ENCODE data around the gene TANK. TPM values are rescaled to one million over a fixed set of nuclear protein-coding genes. Genes with fewer than 3 reads are reported as not detected.
"Not testable (repeated sequence)": the region's sequence is repeated elsewhere in the genome, so short reads cannot be mapped to it uniquely, and the experiment has no call there.

Gene TANK
- total and polyA plus RNA-seq, 2 donors = 50.4 to 57.7 TPM

GRCh38 chr2:161250864-161251436, 90.7 kb downstream of the TANK start:
- 39% methylated on average over 2 of the region's 2 CpGs for WGBS
- Histone ChIP-seq H3K9me3 (ENCODE audit: control insufficient read depth in 2 of 2, insufficient read depth in 1 of 2, low read length in 1 of 2) (no peaks in the 10 kb centered on the region), H3K4me3 (ENCODE audit: low read length in 2 of 2) (no peak overlapping the region), H3K27ac (ENCODE audit: low read depth in 1 of 2, low read length in 1 of 2) (no peak overlapping the region), H3K27me3 (ENCODE audit: control insufficient read depth in 2 of 2, insufficient read depth in 1 of 2, low read length in 1 of 2) (no peaks in the 10 kb centered on the region), H3K36me3 (ENCODE audit: control insufficient read depth in 2 of 2, insufficient read depth in 2 of 2, low read length in 1 of 2) (no peaks in the 10 kb centered on the region), H3K4me1 (ENCODE audit: control insufficient read depth in 2 of 2, insufficient read depth in 2 of 2, low read length in 2 of 2) (no peaks in the 10 kb centered on the region)
- DNase-seq (ENCODE audit: low read depth in 6 of 9, low spot score in 9 of 9) = peak in 4 of 9 donors; percentile 31 to 70 (median 46)

- no peaks in the 10 kb centered on the region for H3K27me3 ChIP-seq (ENCODE audit: control insufficient read depth in 2 of 2, insufficient read depth in 1 of 2, low read length in 1 of 2)
- H3K27ac ChIP-seq (ENCODE audit: low read depth in 1 of 2, low read length in 1 of 2) = no peak overlapping the region
- H3K9me3 ChIP-seq (ENCODE audit: control insufficient read depth in 2 of 2, insufficient read depth in 1 of 2, low read length in 1 of 2) = no peaks in the 10 kb centered on the region
- WGBS = 97% methylated on average over 8 of the region's 8 CpGs
- H3K36me3 ChIP-seq (ENCODE audit: control insufficient read depth in 2 of 2, insufficient read depth in 2 of 2, low read length in 1 of 2) = no peaks in the 10 kb centered on the region
- no peak for DNase-seq (ENCODE audit: low read depth in 6 of 9, low spot score in 9 of 9)
- no peaks in the 10 kb centered on the region for H3K4me1 ChIP-seq (ENCODE audit: control insufficient read depth in 2 of 2, insufficient read depth in 2 of 2, low read length in 2 of 2)
- no peak overlapping the region for H3K4me3 ChIP-seq (ENCODE audit: low read length in 2 of 2)
Observed at GRCh38 chr2:161257123-161257952, 97.1 kb downstream of the TANK start.

- DNase-seq (ENCODE audit: low read depth in 6 of 9, low spot score in 9 of 9) = no peak
- no peak overlapping the region for H3K27ac ChIP-seq (ENCODE audit: low read depth in 1 of 2, low read length in 1 of 2)
- H3K9me3 ChIP-seq (ENCODE audit: control insufficient read depth in 2 of 2, insufficient read depth in 1 of 2, low read length in 1 of 2) = no peaks in the 10 kb centered on the region
- no peaks in the 10 kb centered on the region for H3K4me1 ChIP-seq (ENCODE audit: control insufficient read depth in 2 of 2, insufficient read depth in 2 of 2, low read length in 2 of 2)
- 97% methylated on average over 11 of the region's 11 CpGs for WGBS
- no peaks in the 10 kb centered on the region for H3K36me3 ChIP-seq (ENCODE audit: control insufficient read depth in 2 of 2, insufficient read depth in 2 of 2, low read length in 1 of 2)
- no peak overlapping the region for H3K4me3 ChIP-seq (ENCODE audit: low read length in 2 of 2)
- H3K27me3 ChIP-seq (ENCODE audit: control insufficient read depth in 2 of 2, insufficient read depth in 1 of 2, low read length in 1 of 2) = no peaks in the 10 kb centered on the region
Observed at GRCh38 chr2:161265874-161266273, 105.6 kb downstream of the TANK start.

- Histone ChIP-seq H3K4me3 (ENCODE audit: low read length in 2 of 2) (no peak overlapping the region), H3K4me1 (ENCODE audit: control insufficient read depth in 2 of 2, insufficient read depth in 2 of 2, low read length in 2 of 2) (no peaks in the 10 kb centered on the region), H3K27me3 (ENCODE audit: control insufficient read depth in 2 of 2, insufficient read depth in 1 of 2, low read length in 1 of 2) (no peaks in the 10 kb centered on the region), H3K27ac (ENCODE audit: low read depth in 1 of 2, low read length in 1 of 2) (no peak overlapping the region), H3K9me3 (ENCODE audit: control insufficient read depth in 2 of 2, insufficient read depth in 1 of 2, low read length in 1 of 2) (peaks cover 0 to 3% of the 10 kb centered on the region in 2 donors), H3K36me3 (ENCODE audit: control insufficient read depth in 2 of 2, insufficient read depth in 2 of 2, low read length in 1 of 2) (no peaks in the 10 kb centered on the region)
- no peak for DNase-seq (ENCODE audit: low read depth in 6 of 9, low spot score in 9 of 9)
- WGBS = 98% methylated on average over 3 of the region's 3 CpGs
Observed at GRCh38 chr2:161269111-161269510, 108.9 kb downstream of the TANK start.

GRCh38 chr2:161273038-161273760, 113.0 kb downstream of the TANK start:
- Histone ChIP-seq H3K27ac (ENCODE audit: low read depth in 1 of 2, low read length in 1 of 2) (no peak overlapping the region), H3K4me3 (ENCODE audit: low read length in 2 of 2) (no peak overlapping the region), H3K4me1 (ENCODE audit: control insufficient read depth in 2 of 2, insufficient read depth in 2 of 2, low read length in 2 of 2) (no peaks in the 10 kb centered on the region), H3K36me3 (ENCODE audit: control insufficient read depth in 2 of 2, insufficient read depth in 2 of 2, low read length in 1 of 2) (no peaks in the 10 kb centered on the region), H3K27me3 (ENCODE audit: control insufficient read depth in 2 of 2, insufficient read depth in 1 of 2, low read length in 1 of 2) (no peaks in the 10 kb centered on the region), H3K9me3 (ENCODE audit: control insufficient read depth in 2 of 2, insufficient read depth in 1 of 2, low read length in 1 of 2) (peaks cover 0 to 3% of the 10 kb centered on the region in 2 donors)
- 59% methylated on average over 5 of the region's 5 CpGs for WGBS
- DNase-seq (ENCODE audit: low read depth in 6 of 9, low spot score in 9 of 9) = peak in 8 of 9 donors; percentile 18 to 74 (median 52)

GRCh38 chr2:161278564-161279229, 118.5 kb downstream of the TANK start:
- H3K9me3 ChIP-seq (ENCODE audit: control insufficient read depth in 2 of 2, insufficient read depth in 1 of 2, low read length in 1 of 2) = not testable (repeated sequence)
- 72% methylated on average over 11 of the region's 11 CpGs for WGBS
- peak in 6 of 9 donors; percentile 4 to 28 (median 9) for DNase-seq (ENCODE audit: low read depth in 6 of 9, low spot score in 9 of 9)

GRCh38 chr2:161279230-161279815, 119.1 kb downstream of the TANK start:
- not testable (repeated sequence) for H3K36me3 ChIP-seq (ENCODE audit: control insufficient read depth in 2 of 2, insufficient read depth in 2 of 2, low read length in 1 of 2); H3K27ac ChIP-seq (ENCODE audit: low read depth in 1 of 2, low read length in 1 of 2); H3K9me3 ChIP-seq (ENCODE audit: control insufficient read depth in 2 of 2, insufficient read depth in 1 of 2, low read length in 1 of 2); H3K27me3 ChIP-seq (ENCODE audit: control insufficient read depth in 2 of 2, insufficient read depth in 1 of 2, low read length in 1 of 2); H3K4me3 ChIP-seq (ENCODE audit: low read length in 2 of 2); H3K4me1 ChIP-seq (ENCODE audit: control insufficient read depth in 2 of 2, insufficient read depth in 2 of 2, low read length in 2 of 2); DNase-seq (ENCODE audit: low read depth in 6 of 9, low spot score in 9 of 9)
- WGBS = 84% methylated on average over 5 of the region's 5 CpGs

More at GRCh38 chr2:161278564-161279229, 118.5 kb downstream of the TANK start:
- H3K4me1 ChIP-seq (ENCODE audit: control insufficient read depth in 2 of 2, insufficient read depth in 2 of 2, low read length in 2 of 2); H3K36me3 ChIP-seq (ENCODE audit: control insufficient read depth in 2 of 2, insufficient read depth in 2 of 2, low read length in 1 of 2); H3K27ac ChIP-seq (ENCODE audit: low read depth in 1 of 2, low read length in 1 of 2); H3K4me3 ChIP-seq (ENCODE audit: low read length in 2 of 2); H3K27me3 ChIP-seq (ENCODE audit: control insufficient read depth in 2 of 2, insufficient read depth in 1 of 2, low read length in 1 of 2): not testable (repeated sequence)

- H3K9me3 ChIP-seq (ENCODE audit: control insufficient read depth in 2 of 2, insufficient read depth in 1 of 2, low read length in 1 of 2); H3K36me3 ChIP-seq (ENCODE audit: control insufficient read depth in 2 of 2, insufficient read depth in 2 of 2, low read length in 1 of 2); H3K27ac ChIP-seq (ENCODE audit: low read depth in 1 of 2, low read length in 1 of 2); H3K4me1 ChIP-seq (ENCODE audit: control insufficient read depth in 2 of 2, insufficient read depth in 2 of 2, low read length in 2 of 2); H3K27me3 ChIP-seq (ENCODE audit: control insufficient read depth in 2 of 2, insufficient read depth in 1 of 2, low read length in 1 of 2); H3K4me3 ChIP-seq (ENCODE audit: low read length in 2 of 2): not testable (repeated sequence)
- peak in 1 of 9 donors; percentile 1 for DNase-seq (ENCODE audit: low read depth in 6 of 9, low spot score in 9 of 9)
- WGBS = 75% methylated on average over 18 of the region's 18 CpGs
Observed at GRCh38 chr2:161280906-161281323, 120.7 kb downstream of the TANK start.
